HS-5 (cell line): Measurements from ENCODE around the gene CNOT11.
A peak's percentile ranks its signal among the peaks of the same experiment; 100 is the strongest.

Experiments
- DNase-seq: peaks from one replicate; pipeline ENCODE4 v3.0.0-alpha.2; 2012; ENCODE audit warnings: low read depth

CNOT11 gene

DNA sequence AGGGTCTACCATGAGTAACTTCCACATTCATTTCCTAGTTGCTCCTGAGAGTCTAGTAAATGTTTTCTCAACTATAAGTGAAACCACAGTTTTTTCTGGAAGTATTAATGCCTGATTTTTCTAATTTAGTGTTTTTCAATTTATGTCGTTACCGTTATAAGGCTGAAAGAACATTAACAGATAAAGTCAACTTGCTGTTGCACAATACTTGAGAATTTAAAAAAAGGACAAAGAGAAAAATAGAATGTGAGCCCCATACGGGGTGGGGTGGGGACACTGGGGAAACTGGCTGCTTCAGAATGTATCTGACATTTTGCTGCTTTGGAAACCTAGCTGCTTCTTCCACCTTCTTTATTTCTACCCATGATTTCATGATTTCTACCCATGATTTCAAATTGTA is 26.2 kb downstream of the CNOT11 start:
- DNase-seq: no peak

- no peak for DNase-seq
Measured at GRCh38 chr2:101281482-101281881, 28.8 kb downstream of the CNOT11 start.

DNA sequence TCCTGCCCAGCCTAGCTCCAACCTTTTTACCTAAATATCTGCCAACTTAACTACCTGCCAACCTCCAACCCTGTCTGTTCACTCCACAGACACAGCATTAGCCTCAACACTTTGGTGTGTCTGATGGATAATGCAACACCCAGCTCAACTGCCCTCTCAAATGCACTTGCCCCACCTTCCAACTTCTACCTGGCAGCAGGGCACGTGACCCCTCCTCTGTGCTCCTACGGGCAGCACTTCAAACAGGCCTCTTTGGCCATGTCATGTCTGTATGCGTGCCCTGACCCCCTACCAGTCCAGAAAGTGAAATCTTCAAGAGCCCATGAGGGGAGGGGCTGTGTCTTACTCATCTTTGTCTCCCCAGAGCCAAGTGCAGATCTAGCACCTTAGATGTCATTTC is 30.3 kb downstream of the CNOT11 start:
- DNase-seq: no peak

DNA sequence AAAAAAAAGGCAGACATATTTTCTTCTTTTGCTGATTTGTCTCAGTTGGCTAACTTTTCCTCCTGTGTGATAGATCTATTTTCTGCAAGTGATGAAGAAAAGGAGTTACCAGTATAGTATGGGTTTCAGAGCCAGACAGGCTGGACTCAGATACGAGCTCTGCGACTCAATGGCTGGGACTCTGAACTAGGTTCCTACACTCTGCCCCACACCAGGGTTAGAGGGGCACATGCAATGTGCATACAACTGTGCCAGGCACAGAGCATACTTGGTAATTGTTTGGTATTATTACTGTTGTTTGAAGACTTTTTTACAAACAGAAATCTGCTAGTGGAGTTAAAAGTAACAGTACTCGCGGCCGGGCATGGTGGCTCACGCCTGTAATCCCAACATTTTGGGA is 34.0 kb downstream of the CNOT11 start:
- no peak for DNase-seq

GRCh38 chr2:101287303-101287702 is 34.6 kb downstream of the CNOT11 start:
- no peak for DNase-seq

DNA sequence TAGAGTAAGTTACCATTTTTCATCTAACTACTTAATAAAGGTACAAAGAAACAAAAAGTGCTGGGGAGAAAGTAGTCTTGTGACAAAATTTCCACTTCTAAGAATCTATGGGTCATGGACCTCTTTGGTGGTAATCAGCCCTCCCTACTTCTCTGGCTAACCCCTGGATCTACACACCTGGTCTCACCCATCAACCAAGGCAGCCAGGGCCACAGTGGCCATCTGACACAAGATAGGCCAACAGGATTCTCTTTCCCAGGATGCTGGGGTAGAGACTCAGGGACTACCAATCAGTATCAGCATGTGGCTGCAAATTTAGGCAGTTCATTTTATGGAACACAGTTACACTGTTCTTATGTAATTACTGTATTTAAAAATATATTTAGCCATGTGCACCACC is 38.0 kb downstream of the CNOT11 start:
- DNase-seq: no peak

GRCh38 chr2:101291973-101292372 is 39.3 kb downstream of the CNOT11 start:
- DNase-seq: no peak

- DNase-seq: no peak
Measured at GRCh38 chr2:101293544-101293943, 40.9 kb downstream of the CNOT11 start.

- no peak for DNase-seq
Measured at GRCh38 chr2:101294861-101295260, 42.2 kb downstream of the CNOT11 start.

DNA sequence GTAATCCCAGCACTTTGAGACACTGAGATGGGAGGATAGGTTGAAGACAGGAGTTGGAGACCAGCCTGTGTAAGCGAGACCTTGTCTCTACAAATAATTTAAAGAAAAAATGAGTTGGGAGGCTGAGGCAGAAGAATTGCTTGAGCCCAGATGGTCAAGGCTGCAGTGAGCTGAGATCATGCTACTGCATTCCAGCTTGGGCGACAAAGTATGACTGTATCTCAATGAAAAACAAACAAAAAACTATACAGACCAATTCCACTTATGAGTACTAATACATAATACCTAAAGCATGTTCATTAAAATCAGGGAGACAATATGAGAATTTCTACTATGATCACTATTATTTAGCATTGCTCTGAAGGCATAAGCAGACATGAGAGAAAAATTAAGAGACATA is 43.2 kb downstream of the CNOT11 start:
- no peak for DNase-seq

DNA sequence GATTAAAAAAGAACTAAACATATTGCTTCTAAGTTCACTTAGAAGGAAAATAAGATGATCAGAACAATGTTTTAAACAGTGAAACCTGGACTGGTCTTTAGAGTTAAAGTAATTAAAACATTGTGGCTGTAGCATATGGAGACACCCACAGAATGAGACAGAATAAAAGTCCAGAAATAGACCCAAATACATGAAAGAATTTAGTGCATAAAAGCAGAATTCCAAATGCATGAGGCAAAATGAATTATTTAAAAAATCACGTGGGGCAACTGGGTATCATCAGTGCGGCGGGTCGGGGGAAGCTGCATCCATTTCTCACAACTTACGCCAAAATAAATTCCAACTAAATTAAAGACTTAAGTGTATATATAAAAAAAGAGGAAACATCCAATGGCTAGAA is 43.7 kb downstream of the CNOT11 start:
- no peak for DNase-seq

GRCh38 chr2:101297383-101297782 is 44.7 kb downstream of the CNOT11 start:
- DNase-seq: no peak

- DNase-seq: no peak
Measured at GRCh38 chr2:101299604-101300003, 46.9 kb downstream of the CNOT11 start.

- no peak for DNase-seq
Measured at GRCh38 chr2:101300164-101300563, 47.5 kb downstream of the CNOT11 start.

DNA sequence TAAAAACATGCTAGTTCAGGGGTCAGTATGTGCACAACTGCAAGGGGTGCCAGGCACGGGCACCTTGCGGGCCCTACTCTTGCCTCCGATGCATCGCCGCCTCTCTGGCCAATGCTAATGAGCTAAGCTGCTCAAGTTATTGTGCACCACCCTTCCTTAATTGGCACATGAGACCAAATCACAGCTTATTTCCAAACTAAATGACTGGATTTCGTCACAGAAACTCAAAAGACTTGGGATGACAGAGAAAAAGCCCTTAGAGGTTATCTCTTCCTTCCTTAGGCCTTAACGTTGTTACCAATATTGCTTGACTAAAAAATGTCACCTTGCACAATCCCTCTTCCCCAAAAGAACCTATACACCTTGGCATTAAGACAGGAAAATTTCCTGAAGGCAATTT is 48.1 kb downstream of the CNOT11 start:
- DNase-seq: no peak

- DNase-seq: no peak
Measured at GRCh38 chr2:101302016-101302415, 49.3 kb downstream of the CNOT11 start.

- no peak for DNase-seq
Measured at GRCh38 chr2:101303688-101304087, 51.0 kb downstream of the CNOT11 start.

GRCh38 chr2:101305035-101305434 is 52.3 kb downstream of the CNOT11 start:
- no peak for DNase-seq

GRCh38 chr2:101305492-101306078 is 52.9 kb downstream of the CNOT11 start:
- DNase-seq: no peak

DNA sequence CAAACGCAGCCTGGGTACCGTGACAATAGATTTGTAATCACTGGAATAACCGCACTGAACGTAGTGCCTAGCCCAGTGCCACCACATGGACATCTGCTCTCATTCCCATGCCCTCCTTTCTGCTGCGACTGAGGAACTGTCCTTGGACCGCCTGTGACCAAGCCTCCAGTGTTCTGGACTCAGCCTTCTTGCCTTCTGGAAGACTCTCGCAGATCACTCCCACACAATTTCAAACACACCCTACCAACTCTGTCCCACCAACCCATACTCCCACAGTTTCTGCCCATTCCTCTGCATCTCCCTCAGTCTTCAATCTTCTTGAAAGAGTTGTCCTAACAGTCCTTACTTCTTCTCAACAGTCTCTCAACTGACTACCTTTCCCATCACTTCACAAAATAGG is 53.7 kb downstream of the CNOT11 start:
- DNase-seq: no peak

DNA sequence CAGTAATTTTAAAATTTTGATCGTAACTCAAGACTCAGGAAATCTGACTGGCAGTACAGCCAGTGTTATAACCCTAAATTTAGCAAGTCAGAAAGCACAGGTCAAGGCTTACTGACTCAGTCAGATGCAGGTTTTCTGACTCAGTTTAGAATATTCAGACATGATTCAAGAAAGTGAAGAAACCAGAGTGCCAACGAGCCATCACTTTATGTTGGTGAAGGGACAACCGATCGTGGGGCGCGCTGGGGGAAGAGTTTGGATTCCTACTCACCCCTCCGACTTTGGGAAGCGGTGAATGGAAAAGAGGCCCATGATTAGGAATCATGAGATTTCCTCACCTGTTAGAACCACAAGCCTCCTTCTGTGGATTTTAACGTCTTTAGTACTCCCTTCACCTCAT is 54.8 kb downstream of the CNOT11 start:
- no peak for DNase-seq

- DNase-seq: no peak
Measured at GRCh38 chr2:101307950-101308431, 55.3 kb downstream of the CNOT11 start.

DNA sequence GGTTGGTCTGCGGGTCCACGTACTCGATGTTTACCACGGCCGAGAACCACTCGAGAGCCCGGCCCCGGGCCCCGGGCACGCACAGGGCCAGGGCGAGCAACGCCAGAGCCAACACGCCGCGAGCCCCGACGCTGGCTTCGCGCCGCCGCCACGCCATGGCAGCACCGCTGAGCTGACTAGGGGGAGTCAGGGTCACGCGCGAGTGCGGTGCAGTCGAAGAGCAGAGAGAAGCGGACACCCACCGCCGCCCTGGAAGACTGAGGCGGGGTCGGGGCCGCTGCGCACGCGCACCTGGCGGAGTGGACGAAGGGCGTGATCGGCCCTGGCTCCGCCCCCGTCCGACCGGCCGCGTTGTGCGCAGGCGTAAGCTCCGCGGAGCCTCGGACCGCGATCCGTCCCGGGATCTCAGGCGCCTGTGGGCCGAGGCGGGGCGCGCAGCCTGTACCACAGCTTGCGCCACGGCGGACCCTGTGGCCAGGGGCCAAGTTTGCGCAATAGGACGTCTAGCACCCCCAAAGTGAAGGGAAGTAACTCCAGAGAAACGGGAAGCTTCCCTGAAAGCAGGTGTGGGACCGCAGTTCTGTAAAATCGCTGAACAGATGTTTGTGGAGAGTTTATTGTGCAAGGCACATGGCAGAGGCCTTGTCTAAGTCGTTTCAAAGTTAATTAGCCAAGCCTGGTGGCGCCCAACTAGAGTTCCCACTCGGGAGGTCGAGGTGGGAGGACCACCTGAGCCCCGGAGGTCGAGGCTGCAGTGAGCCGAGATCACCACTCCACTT is 55.9 kb downstream of the CNOT11 start, which contains the start of gene RNF149:
TSS of gene RNF149 (minus strand) at position 270 of the 779 bp plus-strand sequence. CDS start at position 157, 113 bp downstream.
- DNase-seq: peak; percentile 56
